Renal cortex interstitium (tissue), 11 donors: ENCODE measurements around the gene RIT2. TPM values are rescaled to one million over a fixed set of nuclear protein-coding genes. Genes with fewer than 3 reads are reported as not detected.

Source experiments
- DNase-seq, 11 donors: peaks; one replicate each; pipeline ENCODE4 v3.0.0-alpha.2; 2013; ENCODE audit warnings: low read depth in 9 of 11, low spot score in 4 of 11; ENCODE audit errors: extremely low read depth in 1 of 11
- polyA plus RNA-seq, 3 donors: library from polyadenylated mRNA; unstranded; fragments of 120-200 nt; gene quantifications; one replicate each; pipeline ENCODE4 v1.2.1, GENCODE V29; 2013; ENCODE audit not compliant: insufficient read length in 3 of 3

The RIT2 gene
- polyA plus RNA-seq, 3 donors = 0.09 TPM; not detected in 2

DNA sequence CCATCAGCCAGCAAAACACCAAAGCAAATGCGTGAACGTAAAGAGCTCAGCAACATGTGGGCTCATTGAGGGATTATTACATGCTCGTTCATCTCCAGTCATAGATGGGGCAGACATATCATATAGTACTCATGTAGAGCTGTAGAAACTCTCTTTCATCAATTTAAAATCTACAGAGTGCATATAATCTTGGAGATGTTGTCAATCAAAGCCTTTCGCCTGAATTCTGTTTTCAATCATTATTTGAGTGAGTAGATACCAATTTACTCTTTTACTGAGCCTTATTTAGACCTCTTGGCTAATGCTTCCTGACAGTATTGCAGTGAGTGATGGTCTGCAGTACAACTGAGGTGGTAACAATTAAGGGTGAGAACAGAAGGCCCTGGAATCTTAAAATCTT is 7.0 kb downstream of the RIT2 start:
- no peak for DNase-seq

DNA sequence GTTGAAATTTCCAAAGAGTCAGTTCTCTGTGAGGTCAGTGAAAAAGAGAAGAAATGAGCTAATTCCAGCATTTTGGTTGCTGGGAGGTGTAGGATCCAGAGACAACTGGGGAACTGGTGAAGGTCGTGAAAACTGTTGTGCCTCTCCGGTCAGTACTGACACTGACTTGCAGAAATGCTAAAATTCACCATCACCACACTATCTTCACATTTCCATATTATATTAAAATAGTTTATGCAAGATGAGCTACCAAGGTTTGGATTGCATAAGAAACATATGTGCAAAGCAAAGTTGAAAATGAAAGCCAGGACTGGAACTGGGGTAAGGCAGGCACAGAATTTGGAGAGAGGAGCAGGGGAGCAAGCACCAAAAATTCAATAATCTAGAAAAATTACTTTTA is 21.8 kb downstream of the RIT2 start:
- DNase-seq = no peak

DNA sequence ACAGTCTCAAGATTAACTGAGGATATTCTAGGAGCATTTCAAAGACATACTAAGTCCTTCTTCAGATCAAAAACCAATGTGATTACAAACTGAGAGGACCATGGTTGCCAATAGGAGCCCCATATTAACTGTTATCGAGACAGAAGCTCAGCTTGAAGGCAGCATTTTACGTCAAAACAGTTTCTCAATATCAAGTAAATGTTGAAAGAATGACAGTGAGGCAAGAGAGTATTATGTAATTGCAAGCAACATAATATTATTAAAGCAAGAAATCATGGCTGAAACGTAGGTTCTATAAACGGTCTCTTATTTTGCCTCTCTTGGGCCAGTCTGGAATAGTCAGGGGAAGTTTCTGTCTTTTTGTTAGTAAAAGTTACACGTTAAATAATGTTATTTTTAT is 22.9 kb downstream of the RIT2 start:
- DNase-seq = no peak

GRCh38 chr18:43081396-43081795 is 34.1 kb downstream of the RIT2 start:
- DNase-seq = no peak

- DNase-seq = no peak
These were observed 34.8 kb downstream of the RIT2 start for GRCh38 chr18:43080671-43081070.

GRCh38 chr18:43079422-43079821 is 36.1 kb downstream of the RIT2 start:
- no peak for DNase-seq

- DNase-seq = no peak
These were observed 36.9 kb downstream of the RIT2 start for GRCh38 chr18:43078478-43079092.

- no peak for DNase-seq
These were observed 37.8 kb downstream of the RIT2 start for GRCh38 chr18:43077510-43078308.

DNA sequence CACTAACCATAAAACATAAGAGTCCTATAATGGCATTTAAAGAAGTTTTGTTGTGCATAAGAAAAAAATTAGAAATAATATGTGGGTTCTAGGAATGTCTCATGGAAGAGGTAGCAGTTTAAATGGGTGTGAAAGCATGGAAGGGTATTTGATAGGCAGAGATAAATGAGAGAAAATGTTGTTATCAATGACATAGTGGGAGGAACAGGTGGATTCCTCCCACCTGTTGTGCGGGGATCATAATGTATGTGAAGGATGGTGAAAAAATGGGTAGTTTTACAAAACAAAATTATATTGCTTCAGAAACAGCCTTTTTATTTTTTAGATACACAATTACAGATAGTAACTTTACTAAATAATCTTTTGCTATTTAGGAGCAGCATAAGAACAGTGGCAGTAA is 41.7 kb downstream of the RIT2 start:
- DNase-seq = no peak

GRCh38 chr18:43068781-43069180 is 46.7 kb downstream of the RIT2 start:
- DNase-seq = no peak

- DNase-seq = no peak
These were observed 47.9 kb downstream of the RIT2 start for GRCh38 chr18:43067570-43067969.

GRCh38 chr18:43061816-43062215 is 53.7 kb downstream of the RIT2 start:
- DNase-seq = no peak

DNA sequence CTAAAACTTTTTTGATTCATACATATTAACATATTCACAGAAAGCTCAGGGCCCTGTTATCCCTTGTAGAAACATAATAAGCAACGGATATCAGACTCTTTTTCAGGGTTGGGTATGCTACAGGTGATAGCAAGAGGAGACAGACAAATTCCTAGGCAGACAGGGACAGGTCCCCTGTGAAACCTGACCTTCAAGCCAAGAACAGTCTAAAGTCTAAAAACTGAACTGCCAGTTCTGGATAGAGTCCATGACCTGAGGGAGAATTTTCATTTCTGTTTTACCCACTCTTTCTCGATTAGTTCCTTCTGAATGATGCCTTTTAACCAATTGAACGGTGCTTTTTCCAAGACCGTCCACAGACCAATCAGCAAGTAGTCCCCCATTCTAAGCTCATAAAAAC is 54.2 kb downstream of the RIT2 start:
- no peak for DNase-seq

GRCh38 chr18:43060020-43060419 is 55.5 kb downstream of the RIT2 start:
- no peak for DNase-seq

DNA sequence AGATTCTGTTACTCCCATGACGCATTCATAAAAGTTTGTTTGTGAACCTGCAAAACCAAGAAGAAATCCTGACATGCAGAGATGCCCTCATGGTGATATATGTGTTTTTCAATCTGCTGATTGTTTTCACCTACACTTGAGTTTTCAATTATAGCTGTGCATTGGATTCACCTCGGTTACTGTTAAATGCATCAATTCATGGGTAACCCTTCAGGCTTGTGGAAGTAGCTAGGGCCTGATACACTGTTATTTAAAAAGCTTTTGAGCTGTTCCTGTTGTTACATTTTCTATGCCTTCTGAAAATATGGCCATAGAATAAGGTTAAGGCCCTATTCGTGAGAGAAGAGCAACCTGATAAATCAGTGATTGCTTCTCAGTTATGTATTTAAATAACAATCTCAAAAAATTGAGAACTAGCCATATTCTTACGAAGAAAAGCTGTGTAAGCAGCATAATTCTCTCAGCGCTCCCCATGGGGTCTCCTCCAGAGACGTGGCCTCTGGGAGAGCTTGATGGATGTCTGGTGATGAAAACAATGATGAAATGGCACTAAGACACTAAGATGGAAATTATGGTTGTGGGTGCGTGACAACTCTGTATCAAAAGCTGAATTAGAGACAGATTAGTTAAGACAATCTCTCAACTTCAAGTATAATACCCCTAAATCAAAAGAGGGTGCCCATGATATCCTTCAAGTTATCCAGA is 60.5 kb downstream of the RIT2 start:
- DNase-seq = no peak

- DNase-seq = no peak
These were observed 66.5 kb downstream of the RIT2 start for GRCh38 chr18:43049021-43049420.

DNA sequence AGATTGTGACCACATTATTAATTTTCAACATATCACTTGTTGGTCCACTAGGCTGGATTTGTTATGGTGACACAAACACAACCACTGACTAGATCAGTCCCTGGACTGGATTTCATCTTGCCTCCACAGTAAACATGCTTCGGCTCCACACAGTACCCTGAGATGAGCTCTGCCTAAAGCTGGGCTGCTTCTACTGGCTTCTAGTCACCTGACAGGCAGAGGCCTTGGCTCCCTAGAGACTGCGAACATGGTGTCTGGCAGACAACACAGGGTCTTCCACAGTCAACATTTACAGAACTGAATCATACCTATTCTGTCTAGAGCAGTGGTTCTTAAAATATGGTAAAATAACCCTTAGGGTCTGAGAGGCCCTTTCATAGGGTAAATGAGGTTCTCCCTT is 69.2 kb downstream of the RIT2 start:
- DNase-seq = no peak

DNA sequence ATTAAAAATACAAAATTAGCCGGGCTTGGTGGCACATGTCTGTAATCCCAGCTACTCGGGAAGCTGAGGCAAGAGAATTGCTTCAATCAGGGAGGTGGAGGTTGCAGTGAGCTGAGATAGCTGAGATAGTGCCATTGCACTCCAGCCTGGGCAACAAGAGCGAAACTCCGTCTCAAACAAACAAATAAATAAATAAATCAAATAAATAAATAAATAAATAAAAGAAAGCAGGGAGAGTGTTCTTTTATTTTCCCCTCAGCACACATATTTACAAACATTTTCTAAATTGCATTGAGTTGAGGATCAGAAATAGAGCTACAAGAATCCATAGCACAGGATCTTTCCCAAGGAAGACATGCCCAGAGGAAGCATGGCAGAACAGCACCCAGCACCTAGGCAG is 71.9 kb downstream of the RIT2 start:
- no peak for DNase-seq

DNA sequence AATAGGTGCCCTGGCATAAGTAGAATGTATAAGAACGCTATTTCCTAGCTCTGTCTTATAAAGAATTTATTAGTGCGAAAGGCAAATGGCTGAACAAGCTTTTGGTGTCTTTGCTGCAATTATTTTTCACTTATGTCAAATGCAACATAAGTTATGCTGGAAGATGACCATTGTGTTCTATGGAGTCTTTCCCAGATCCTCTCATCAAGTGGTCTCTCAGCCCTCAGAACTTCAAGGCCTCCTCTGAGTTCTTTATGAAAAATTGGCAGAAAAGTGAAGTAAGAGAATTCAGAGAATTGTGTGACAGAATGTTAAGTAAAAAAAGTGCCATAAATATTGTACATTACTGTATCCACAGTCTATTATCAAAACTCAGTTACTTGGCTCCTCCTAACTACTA is 75.2 kb downstream of the RIT2 start:
- DNase-seq = no peak
